HG03045 (cell line): ENCODE results near the gene ALK.
A peak's percentile ranks its signal among the peaks of the same experiment; 100 is the strongest.

ENCODE experiments used
- ATAC-seq: cut with Tn5 transposase; IDR thresholded peaks from one replicate; pipeline ENCODE4 v1.9.1; 2021; ENCODE audit warnings: mild to moderate bottlenecking, moderate library complexity; ENCODE audit not compliant: unreplicated experiment

ALK gene

GRCh38 chr2:29219374-29219773 lies 702.0 kb downstream of the ALK start:
- ATAC-seq, result no peak

- no peak for ATAC-seq
Measured at GRCh38 chr2:29218550-29219125, 702.7 kb downstream of the ALK start.

GRCh38 chr2:29218071-29218470 lies 703.3 kb downstream of the ALK start:
- no peak for ATAC-seq

GRCh38 chr2:29216609-29216909 lies 704.8 kb downstream of the ALK start:
- no peak for ATAC-seq

- ATAC-seq, result no peak
Measured at GRCh38 chr2:29215739-29216608, 705.4 kb downstream of the ALK start.

- no peak for ATAC-seq
Measured at GRCh38 chr2:29215073-29215472, 706.3 kb downstream of the ALK start.

- ATAC-seq, result no peak
Measured at GRCh38 chr2:29213888-29214291, 707.5 kb downstream of the ALK start.

GRCh38 chr2:29212009-29212408 lies 709.4 kb downstream of the ALK start:
- no peak for ATAC-seq

GRCh38 chr2:29209551-29209950 lies 711.8 kb downstream of the ALK start:
- no peak for ATAC-seq

GRCh38 chr2:29207352-29208148 lies 713.8 kb downstream of the ALK start:
- ATAC-seq, result no peak

GRCh38 chr2:29206941-29207340 lies 714.4 kb downstream of the ALK start:
- ATAC-seq, result no peak

GRCh38 chr2:29202819-29203495 lies 718.4 kb downstream of the ALK start:
- no peak for ATAC-seq

GRCh38 chr2:29201979-29202378 lies 719.4 kb downstream of the ALK start:
- ATAC-seq, result no peak

GRCh38 chr2:29196792-29197788 lies 724.3 kb downstream of the ALK start:
- peak; percentile 55 for ATAC-seq

- no peak for ATAC-seq
Measured at GRCh38 chr2:29195796-29196195, 725.6 kb downstream of the ALK start.

- no peak for ATAC-seq
Measured at GRCh38 chr2:29193681-29194080, 727.7 kb downstream of the ALK start.

- no peak for ATAC-seq
Measured at GRCh38 chr2:29193111-29193510, 728.3 kb downstream of the ALK start.

GRCh38 chr2:29192526-29192925 lies 728.9 kb downstream of the ALK start:
- no peak for ATAC-seq

- ATAC-seq, result no peak
Measured at GRCh38 chr2:29191817-29192216, 729.6 kb downstream of the ALK start.

GRCh38 chr2:29189052-29189451 lies 732.3 kb downstream of the ALK start:
- no peak for ATAC-seq
